ENCODE results near the gene NKAIN2. TPM values are rescaled to one million over a fixed set of nuclear protein-coding genes. Genes with fewer than 3 reads are reported as not detected.

The NKAIN2 gene
- polyA plus RNA-seq, 1 donor from 2014 or later = not detected

GRCh38 chr6:124073021-124073420 lies 269.4 kb downstream of the NKAIN2 start:
- H3K27ac Mint-ChIP-seq = no peak overlapping the region
- H3K36me3 Mint-ChIP-seq = no peaks in the 10 kb centered on the region
- no peak overlapping the region for H3K4me3 Mint-ChIP-seq
- H3K9me3 Mint-ChIP-seq = peaks cover 5 to 10% (median 5%) of the 10 kb centered on the region in 3 donors
- no peaks in the 10 kb centered on the region for H3K4me1 Mint-ChIP-seq
- H3K27me3 Mint-ChIP-seq = no peaks in the 10 kb centered on the region

- H3K4me3 Mint-ChIP-seq = no peak overlapping the region
- H3K36me3 Mint-ChIP-seq = no peaks in the 10 kb centered on the region
- peaks cover 5 to 10% (median 5%) of the 10 kb centered on the region in 3 donors for H3K9me3 Mint-ChIP-seq
- H3K27me3 Mint-ChIP-seq = no peaks in the 10 kb centered on the region
- no peaks in the 10 kb centered on the region for H3K4me1 Mint-ChIP-seq
- H3K27ac Mint-ChIP-seq = no peak overlapping the region
Observed at GRCh38 chr6:124073820-124074587, 270.3 kb downstream of the NKAIN2 start.

- H3K27ac Mint-ChIP-seq = no peak overlapping the region
- no peaks in the 10 kb centered on the region for H3K36me3 Mint-ChIP-seq
- no peaks in the 10 kb centered on the region for H3K4me1 Mint-ChIP-seq
- H3K27me3 Mint-ChIP-seq = no peaks in the 10 kb centered on the region
- H3K4me3 Mint-ChIP-seq = no peak overlapping the region
- H3K9me3 Mint-ChIP-seq = peaks cover 5 to 10% (median 5%) of the 10 kb centered on the region in 3 donors
Observed at GRCh38 chr6:124074606-124075005, 270.9 kb downstream of the NKAIN2 start.

- H3K4me3 Mint-ChIP-seq = no peak overlapping the region
- no peaks in the 10 kb centered on the region for H3K36me3 Mint-ChIP-seq
- H3K27me3 Mint-ChIP-seq = no peaks in the 10 kb centered on the region
- no peaks in the 10 kb centered on the region for H3K4me1 Mint-ChIP-seq
- H3K9me3 Mint-ChIP-seq = peaks cover 2 to 5% (median 3%) of the 10 kb centered on the region in 3 donors
- no peak overlapping the region for H3K27ac Mint-ChIP-seq
Observed at GRCh38 chr6:124076336-124077048, 272.8 kb downstream of the NKAIN2 start.

GRCh38 chr6:124078169-124078568 lies 274.5 kb downstream of the NKAIN2 start:
- Mint-ChIP-seq H3K27ac (no peak overlapping the region), H3K4me1 (no peaks in the 10 kb centered on the region), H3K9me3 (peaks cover 0 to 3% (median 2%) of the 10 kb centered on the region in 3 donors), H3K4me3 (no peak overlapping the region), H3K36me3 (no peaks in the 10 kb centered on the region), H3K27me3 (no peaks in the 10 kb centered on the region)

- H3K27me3 Mint-ChIP-seq = no peaks in the 10 kb centered on the region
- H3K27ac Mint-ChIP-seq = no peak overlapping the region
- H3K4me3 Mint-ChIP-seq = no peak overlapping the region
- H3K9me3 Mint-ChIP-seq = peaks cover 0 to 4% (median 0%) of the 10 kb centered on the region in 3 donors
- H3K36me3 Mint-ChIP-seq = no peaks in the 10 kb centered on the region
- no peaks in the 10 kb centered on the region for H3K4me1 Mint-ChIP-seq
Observed at GRCh38 chr6:124080483-124080882, 276.8 kb downstream of the NKAIN2 start.

- Mint-ChIP-seq H3K4me3 (no peak overlapping the region), H3K4me1 (peaks cover 0 to 1% (median 0%) of the 10 kb centered on the region in 3 donors), H3K27ac (no peak overlapping the region), H3K36me3 (no peaks in the 10 kb centered on the region), H3K27me3 (no peaks in the 10 kb centered on the region), H3K9me3 (peaks cover 0 to 2% (median 0%) of the 10 kb centered on the region in 3 donors)
Observed at GRCh38 chr6:124090491-124090890, 286.8 kb downstream of the NKAIN2 start.

GRCh38 chr6:124099520-124099919 lies 295.9 kb downstream of the NKAIN2 start:
- no peaks in the 10 kb centered on the region for H3K36me3 Mint-ChIP-seq
- H3K4me1 Mint-ChIP-seq = no peaks in the 10 kb centered on the region
- H3K27ac Mint-ChIP-seq = no peak overlapping the region
- H3K4me3 Mint-ChIP-seq = no peak overlapping the region
- no peaks in the 10 kb centered on the region for H3K27me3 Mint-ChIP-seq
- H3K9me3 Mint-ChIP-seq = peaks cover 3 to 7% (median 4%) of the 10 kb centered on the region in 3 donors

- no peak overlapping the region for H3K27ac Mint-ChIP-seq
- H3K4me1 Mint-ChIP-seq = no peaks in the 10 kb centered on the region
- no peaks in the 10 kb centered on the region for H3K27me3 Mint-ChIP-seq
- H3K9me3 Mint-ChIP-seq = peaks cover 0 to 7% (median 4%) of the 10 kb centered on the region in 3 donors
- no peak overlapping the region for H3K4me3 Mint-ChIP-seq
- H3K36me3 Mint-ChIP-seq = no peaks in the 10 kb centered on the region
Observed at GRCh38 chr6:124110514-124110913, 306.8 kb downstream of the NKAIN2 start.

GRCh38 chr6:124119596-124119995 lies 315.9 kb downstream of the NKAIN2 start:
- Mint-ChIP-seq H3K9me3 (no peaks in the 10 kb centered on the region), H3K4me1 (no peaks in the 10 kb centered on the region), H3K36me3 (no peaks in the 10 kb centered on the region), H3K27ac (no peak overlapping the region), H3K27me3 (no peaks in the 10 kb centered on the region), H3K4me3 (no peak overlapping the region)

GRCh38 chr6:124123617-124124209 lies 320.0 kb downstream of the NKAIN2 start:
- no peaks in the 10 kb centered on the region for H3K27me3 Mint-ChIP-seq
- no peaks in the 10 kb centered on the region for H3K4me1 Mint-ChIP-seq
- no peak overlapping the region for H3K27ac Mint-ChIP-seq
- H3K36me3 Mint-ChIP-seq = no peaks in the 10 kb centered on the region
- H3K4me3 Mint-ChIP-seq = no peak overlapping the region
- peaks cover 1 to 9% (median 3%) of the 10 kb centered on the region in 3 donors for H3K9me3 Mint-ChIP-seq

- Mint-ChIP-seq H3K36me3 (no peaks in the 10 kb centered on the region), H3K4me3 (no peak overlapping the region), H3K9me3 (peaks cover 3 to 5% (median 4%) of the 10 kb centered on the region in 3 donors), H3K27ac (no peak overlapping the region), H3K27me3 (no peaks in the 10 kb centered on the region), H3K4me1 (no peaks in the 10 kb centered on the region)
Observed at GRCh38 chr6:124131259-124131658, 327.6 kb downstream of the NKAIN2 start.

- no peaks in the 10 kb centered on the region for H3K4me1 Mint-ChIP-seq
- no peaks in the 10 kb centered on the region for H3K27me3 Mint-ChIP-seq
- peaks cover 1% of the 10 kb centered on the region for H3K36me3 Mint-ChIP-seq
- H3K9me3 Mint-ChIP-seq = peaks cover 3 to 4% (median 3%) of the 10 kb centered on the region in 3 donors
- H3K4me3 Mint-ChIP-seq = no peak overlapping the region
- no peak overlapping the region for H3K27ac Mint-ChIP-seq
Observed at GRCh38 chr6:124131779-124132178, 328.1 kb downstream of the NKAIN2 start.

- Mint-ChIP-seq H3K4me1 (no peaks in the 10 kb centered on the region), H3K9me3 (peaks cover 0 to 3% (median 3%) of the 10 kb centered on the region in 3 donors), H3K36me3 (peaks cover 2% of the 10 kb centered on the region), H3K27me3 (no peaks in the 10 kb centered on the region), H3K4me3 (no peak overlapping the region), H3K27ac (no peak overlapping the region)
Observed at GRCh38 chr6:124132256-124132655, 328.6 kb downstream of the NKAIN2 start.

GRCh38 chr6:124142852-124143251 lies 339.2 kb downstream of the NKAIN2 start:
- no peaks in the 10 kb centered on the region for H3K36me3 Mint-ChIP-seq
- H3K27me3 Mint-ChIP-seq = no peaks in the 10 kb centered on the region
- H3K4me1 Mint-ChIP-seq = no peaks in the 10 kb centered on the region
- no peak overlapping the region for H3K4me3 Mint-ChIP-seq
- no peak overlapping the region for H3K27ac Mint-ChIP-seq
- peaks cover 2 to 12% (median 6%) of the 10 kb centered on the region in 3 donors for H3K9me3 Mint-ChIP-seq

All from IgD-negative memory B cell (primary cell).